HepG2 (cell line): ENCODE measurements around the gene ZSWIM5. TPM values are rescaled to one million over a fixed set of nuclear protein-coding genes. Genes with fewer than 3 reads are reported as not detected.

Experiments used
- ARHGAP35 ChIP-seq: sonication (generic); formaldehyde crosslinking; IDR thresholded peaks from 2 replicates; pipeline ENCODE4 v1.9.0; 2022; ENCODE audit warnings: mild to moderate bottlenecking, inconsistent platforms, moderate library complexity, missing genetic modification reagents, borderline replicate concordance
- BATF2 ChIP-seq: sonication (generic); formaldehyde crosslinking; IDR thresholded peaks from 2 replicates; pipeline ENCODE4 v1.8.0; 2022; ENCODE audit warnings: mild to moderate bottlenecking, missing genetic modification reagents, moderate library complexity
- HES4 ChIP-seq: sonication (generic); formaldehyde crosslinking; IDR thresholded peaks from 2 replicates; pipeline ENCODE4 v1.9.0; 2021; ENCODE audit warnings: mild to moderate bottlenecking, missing genetic modification reagents, borderline replicate concordance
- MLX ChIP-seq: IDR thresholded peaks from 2 replicates; pipeline ENCODE4 v1.6.1; 2016
- MNT ChIP-seq: fragments of 450-650 bp; IDR thresholded peaks from 2 replicates; pipeline ENCODE4 v1.6.1; 2016
- NFATC3 ChIP-seq: sonication (generic); formaldehyde crosslinking; IDR thresholded peaks from 2 replicates; pipeline ENCODE4 v1.5.1; 2020; ENCODE audit warnings: mild to moderate bottlenecking, missing genetic modification reagents
- NFE2L1 ChIP-seq: sonication (generic); formaldehyde crosslinking; IDR thresholded peaks from 2 replicates; pipeline ENCODE4 v1.4.0; 2020; ENCODE audit warnings: missing genetic modification reagents, mild to moderate bottlenecking, borderline replicate concordance
- NFE2L2 ChIP-seq: fragments of 150-350 bp; IDR thresholded peaks from 2 replicates; pipeline ENCODE4 v1.6.1; 2014; ENCODE audit warnings: low read length
- NONO ChIP-seq, 2 experiments: fragments of 450-650 bp in 1 of 2; sonication (generic) in 1 of 2; formaldehyde crosslinking in 1 of 2; IDR thresholded peaks in 1 of 2; conservative IDR thresholded peaks in 1 of 2; 2 replicates each; pipeline versions ENCODE4 v1.6.1 to v1.8.0; 2017 to 2022; ENCODE audit warnings: mild to moderate bottlenecking in 1 of 2, missing genetic modification reagents in 1 of 2, moderate library complexity in 1 of 2
- PAF1 ChIP-seq: IDR thresholded peaks from 2 replicates; pipeline ENCODE4 v1.6.1; 2016; ENCODE audit warnings: missing genetic modification reagents, missing compliant biosample characterization
- PCBP2 ChIP-seq: fragments of 200-400 bp; formaldehyde crosslinking; optimal IDR thresholded peaks from 2 replicates; pipeline ENCODE3; 2018; ENCODE audit warnings: low read length, low read depth; ENCODE audit not compliant: poor library complexity, severe bottlenecking
- POGZ ChIP-seq: sonication (generic); formaldehyde crosslinking; IDR thresholded peaks from 2 replicates; pipeline ENCODE4 v1.4.0; 2020; ENCODE audit warnings: mild to moderate bottlenecking, missing genetic modification reagents
- SRSF4 ChIP-seq: fragments of 200-400 bp; formaldehyde crosslinking; IDR thresholded peaks from one replicate; pipeline ENCODE4 v1.6.1; 2018; ENCODE audit warnings: mild to moderate bottlenecking, low read depth, low read length, moderate library complexity; ENCODE audit not compliant: poor library complexity, severe bottlenecking
- TGIF2 ChIP-seq: IDR thresholded peaks from 2 replicates; pipeline ENCODE4 v1.6.1; 2016; ENCODE audit warnings: control low read depth, missing compliant biosample characterization
- YEATS4 ChIP-seq: sonication (generic); formaldehyde crosslinking; IDR thresholded peaks from 2 replicates; pipeline ENCODE4 v1.4.0; 2020; ENCODE audit warnings: missing genetic modification reagents, borderline replicate concordance
- ZBTB40 ChIP-seq, 2 experiments: fragments of 450-650 bp in 1 of 2; sonication (generic) in 1 of 2; formaldehyde crosslinking in 1 of 2; IDR thresholded peaks; 2 replicates each; pipeline versions ENCODE4 v1.6.1 to v1.8.0; 2016 to 2022; ENCODE audit warnings: antibody characterized with exemption in 1 of 2, mild to moderate bottlenecking in 1 of 2, missing genetic modification reagents in 1 of 2
- ZBTB7B ChIP-seq: sonication (generic); formaldehyde crosslinking; IDR thresholded peaks from 2 replicates; pipeline ENCODE4 v1.4.0; 2020; ENCODE audit warnings: missing genetic modification reagents
- ZNF562 ChIP-seq: sonication (generic); formaldehyde crosslinking; IDR thresholded peaks from 2 replicates; pipeline ENCODE4 v1.8.0; 2022; ENCODE audit warnings: missing genetic modification reagents, borderline replicate concordance
- polyA plus RNA-seq, 8 experiments: library from polyadenylated mRNA; depleted of rRNA in 3 of 8; stranded (reverse) in 7 of 8; unstranded in 1 of 8; fragments of >200 nt; fragmentation: Illumina TruSeq in 4 of 8; extraction: Trizol in 4 of 8; gene quantifications; 2 replicates each; pipeline versions ENCODE4 v1.2.1 to v1.2.3, GENCODE V29; 2011 to 2016; ENCODE audit warnings: low read depth in 4 of 8, missing spikeins in 1 of 8, mixed read lengths in 1 of 8; ENCODE audit not compliant: insufficient read depth in 1 of 8
- total RNA-seq, 5 experiments: library from RNA; depleted of rRNA; stranded (reverse); fragments of >200 nt; fragmentation: Illumina TruSeq; extraction: Trizol; gene quantifications; 2 replicates each; pipeline ENCODE4 v1.2.3, GENCODE V29; 2016; ENCODE audit warnings: low read depth in 1 of 5

ZSWIM5 gene
- total and polyA plus RNA-seq, 2 of the 13 experiments (the other 11 are each of a cell fraction or from before 2014, with no cell fraction given), result 11.0 to 20.6 TPM

GRCh38 chr1:45172005-45172404, 34.4 kb downstream of the ZSWIM5 start (continued):
- no peak for TF ChIP-seq ZBTB40 (IDR thresholded peaks at IDR 0.05)
- TF ChIP-seq ZBTB40 (CRISPR knock-in tag; IDR thresholded peaks at IDR 0.05), result no peak
- TF ChIP-seq ARHGAP35 (CRISPR knock-in tag), result no peak
- no peak for TF ChIP-seq PAF1 (CRISPR knock-in tag)
- TF ChIP-seq HES4, result no peak
- TF ChIP-seq ZBTB7B, result no peak
- TF ChIP-seq YEATS4 (CRISPR knock-in tag), result 0 out of 2 replicates have a peak, but pooled peaks have one; percentile 26
- TF ChIP-seq NFATC3 (CRISPR knock-in tag), result no peak
- no peak for TF ChIP-seq ZNF562 (CRISPR knock-in tag)
- TF ChIP-seq TGIF2 (CRISPR knock-in tag), result no peak
- TF ChIP-seq NFE2L2, result no peak
- no peak for TF ChIP-seq MNT
- no peak for TF ChIP-seq NONO (IDR thresholded peaks at IDR 0.05)
- no peak for TF ChIP-seq NONO (CRISPR knock-in tag; conservative IDR thresholded peaks at IDR 0.05)
- TF ChIP-seq PCBP2, result no peak
- TF ChIP-seq MLX (CRISPR knock-in tag), result peak; percentile 73; the same call in 1 of the 2 replicates
- no peak for TF ChIP-seq BATF2 (CRISPR knock-in tag)
- no peak for TF ChIP-seq SRSF4
- TF ChIP-seq POGZ (CRISPR knock-in tag), result peak; percentile 70
- no peak for TF ChIP-seq NFE2L1
